HG02623 (cell line): ENCODE data around the gene PRAC2.

Source experiments
- ATAC-seq: cut with Tn5 transposase; IDR thresholded peaks from one replicate; pipeline ENCODE4 v1.9.1; 2021; ENCODE audit warnings: moderate library complexity; ENCODE audit not compliant: unreplicated experiment

The PRAC2 gene

GRCh38 chr17:48719642-48720265 lies 3.2 kb upstream of the PRAC2 start:
- no peak for ATAC-seq

GRCh38 chr17:48720266-48721008 lies 2.5 kb upstream of the PRAC2 start:
- ATAC-seq, result no peak

GRCh38 chr17:48721009-48721402 lies 2.0 kb upstream of the PRAC2 start:
- no peak for ATAC-seq

GRCh38 chr17:48722201-48722907 lies 631 bp upstream of the PRAC2 start, which contains the start of gene PRAC1:
PRAC1 (minus strand) TSS chr17:48722518; CDS start chr17:48722392, 126 bp downstream.
- no peak for ATAC-seq

- ATAC-seq, result no peak
Observed at GRCh38 chr17:48723423-48724250, 652 bp downstream of the PRAC2 start.

- no peak for ATAC-seq
Observed at GRCh38 chr17:48724251-48725003, 1.4 kb downstream of the PRAC2 start.

- no peak for ATAC-seq
Observed at GRCh38 chr17:48725004-48725287, 2.0 kb downstream of the PRAC2 start.

- no peak for ATAC-seq
Observed at GRCh38 chr17:48725288-48726064, 2.5 kb downstream of the PRAC2 start.

GRCh38 chr17:48726114-48726915 lies 3.3 kb downstream of the PRAC2 start:
- no peak for ATAC-seq

- no peak for ATAC-seq
Observed at GRCh38 chr17:48726916-48727286, 3.9 kb downstream of the PRAC2 start.

- ATAC-seq, result no peak
Observed at GRCh38 chr17:48727415-48728175, 4.6 kb downstream of the PRAC2 start.

- ATAC-seq, result no peak
Observed at GRCh38 chr17:48728232-48729231, 5.5 kb downstream of the PRAC2 start, which contains the start of gene HOXB13. HOXB13 (minus strand) TSS chr17:48728750; CDS start chr17:48728593, 157 bp downstream.

- ATAC-seq, result no peak
Observed at GRCh38 chr17:48729335-48730239, 6.6 kb downstream of the PRAC2 start.

GRCh38 chr17:48730240-48730550 lies 7.2 kb downstream of the PRAC2 start:
- no peak for ATAC-seq

- no peak for ATAC-seq
Observed at GRCh38 chr17:48731355-48731754, 8.4 kb downstream of the PRAC2 start.
